ENCODE measurements around the gene MGP. TPM values are rescaled to one million over a fixed set of nuclear protein-coding genes. Genes with fewer than 3 reads are reported as not detected.

Gene MGP
- total and polyA plus RNA-seq, 2 donors (not counting 1 experiment from before 2014, with no cell fraction given) = 0.39 to 0.81 TPM

DNA sequence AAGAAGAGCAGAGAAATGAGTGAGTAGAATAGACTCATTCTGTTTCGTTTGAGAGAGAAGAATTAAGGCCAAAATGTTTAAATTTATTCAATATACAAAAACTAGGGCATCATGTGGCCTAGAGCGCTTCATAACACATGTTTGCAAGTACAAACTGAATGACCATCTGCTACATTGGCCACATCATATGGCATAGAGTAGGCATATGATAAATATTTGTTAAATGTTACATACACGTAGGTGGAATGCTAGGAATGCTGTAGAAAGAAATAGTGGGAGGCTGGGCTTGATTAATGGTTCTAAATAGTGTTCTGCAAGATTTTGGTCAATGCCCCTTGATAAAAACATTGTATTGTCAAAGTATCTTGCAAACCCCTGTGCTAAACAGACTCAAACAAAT lies 10.8 kb downstream of the MGP start:
- intact Hi-C loops (cut with micrococcal nuclease) = no loop called here
- CTCF ChIA-PET = interaction anchor here (1.5 kb wide), 1 partner anchor 19 kb away, joined by 3 read pairs; no protein-coding TSS in a partner anchor
- peaks cover 3% of the 10 kb centered on the region for H3K27me3 Mint-ChIP-seq

DNA sequence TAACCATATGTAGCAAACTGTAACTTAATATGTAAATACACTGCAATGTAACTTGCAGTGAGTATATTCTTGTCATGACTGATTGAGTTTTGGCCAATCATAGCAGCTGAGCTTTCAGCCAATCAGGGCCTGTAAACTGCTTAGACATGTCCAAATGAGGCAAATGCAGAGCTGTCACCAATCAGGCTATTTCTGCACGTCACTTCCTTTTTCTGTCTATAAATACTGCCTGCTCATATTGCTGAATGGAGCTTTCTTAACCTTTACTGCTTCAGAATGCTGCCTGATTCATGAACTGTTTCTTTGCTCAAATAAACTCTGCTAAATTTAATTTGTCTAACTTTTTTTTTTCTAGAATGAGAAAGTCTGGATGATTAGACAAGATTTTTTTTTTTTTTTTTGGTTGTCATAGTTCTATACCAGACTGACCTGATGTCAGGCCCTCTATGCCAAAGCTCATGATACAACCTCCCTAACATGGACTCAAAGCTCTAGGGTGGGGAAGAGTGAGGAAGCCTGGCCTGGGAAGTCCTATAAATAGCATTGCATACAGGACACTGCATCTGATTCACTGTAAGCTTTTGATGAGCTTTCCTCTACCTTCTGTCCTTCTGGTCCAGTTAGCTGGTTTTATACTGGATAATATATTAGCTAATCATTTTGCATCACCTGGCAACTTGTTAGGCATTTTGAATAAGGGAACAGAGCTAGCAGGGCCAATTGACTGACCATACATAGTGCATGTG lies 12.0 kb downstream of the MGP start:
- no peak overlapping the region for H3K27ac ChIP-seq (ENCODE audit: low read length in 2 of 2)
- no peak for ATAC-seq (ENCODE audit: low read depth)

More for the DNA sequence above, 10.8 kb downstream of the MGP start:
- TF ChIP-seq EZH2 (IDR thresholded peaks at IDR 0.05; ENCODE audit: borderline replicate concordance, insufficient read depth, low read depth, low read length, poor library complexity, severe bottlenecking) = no peak
- TF ChIP-seq, protein P1, sequence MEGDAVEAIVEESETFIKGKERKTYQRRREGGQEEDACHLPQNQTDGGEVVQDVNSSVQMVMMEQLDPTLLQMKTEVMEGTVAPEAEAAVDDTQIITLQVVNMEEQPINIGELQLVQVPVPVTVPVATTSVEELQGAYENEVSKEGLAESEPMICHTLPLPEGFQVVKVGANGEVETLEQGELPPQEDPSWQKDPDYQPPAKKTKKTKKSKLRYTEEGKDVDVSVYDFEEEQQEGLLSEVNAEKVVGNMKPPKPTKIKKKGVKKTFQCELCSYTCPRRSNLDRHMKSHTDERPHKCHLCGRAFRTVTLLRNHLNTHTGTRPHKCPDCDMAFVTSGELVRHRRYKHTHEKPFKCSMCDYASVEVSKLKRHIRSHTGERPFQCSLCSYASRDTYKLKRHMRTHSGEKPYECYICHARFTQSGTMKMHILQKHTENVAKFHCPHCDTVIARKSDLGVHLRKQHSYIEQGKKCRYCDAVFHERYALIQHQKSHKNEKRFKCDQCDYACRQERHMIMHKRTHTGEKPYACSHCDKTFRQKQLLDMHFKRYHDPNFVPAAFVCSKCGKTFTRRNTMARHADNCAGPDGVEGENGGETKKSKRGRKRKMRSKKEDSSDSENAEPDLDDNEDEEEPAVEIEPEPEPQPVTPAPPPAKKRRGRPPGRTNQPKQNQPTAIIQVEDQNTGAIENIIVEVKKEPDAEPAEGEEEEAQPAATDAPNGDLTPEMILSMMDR (IDR thresholded peaks at IDR 0.05) = no peak
- peaks cover 0 to 4% of the 10 kb centered on the region in 2 donors for H3K4me1 ChIP-seq (ENCODE audit: control insufficient read depth in 2 of 2, insufficient read depth in 2 of 2, low read length in 2 of 2)
- no peak overlapping the region for H2AFZ ChIP-seq (ENCODE audit: insufficient read depth, low read depth, low read length, poor library complexity, severe bottlenecking)
- DNase-seq (no peak), ATAC-seq (ENCODE audit: low read depth) (no peak)
- H3K4me2 ChIP-seq (replicated peaks; ENCODE audit: low read depth, low read length, poor library complexity, severe bottlenecking) = no peak overlapping the region
- no peaks in the 10 kb centered on the region for H3K36me3 ChIP-seq (replicated peaks in 1 of 2; ENCODE audit: control extremely low read depth in 1 of 2, control insufficient read depth in 1 of 2, extremely low read depth in 1 of 2, insufficient read depth in 2 of 2, low read length in 1 of 2)
- no peak overlapping the region for H3K4me3 ChIP-seq (ENCODE audit: control extremely low read depth in 1 of 5, extremely low read depth in 1 of 5, insufficient read depth in 1 of 5, low read depth in 2 of 5, low read length in 4 of 5)
- Mint-ChIP-seq H3K4me3 (no peak overlapping the region), H3K27ac (no peak overlapping the region), H3K9me3 (ENCODE audit: insufficient read depth) (no peaks in the 10 kb centered on the region), H3K4me1 (peaks cover 4% of the 10 kb centered on the region)
- no peak overlapping the region for H3K9ac ChIP-seq (ENCODE audit: low read length)
- H3K27ac ChIP-seq (ENCODE audit: low read length in 2 of 2) = no peak overlapping the region
- 100% methylated on average over 1 of the region's 3 CpGs for WGBS (ENCODE audit: insufficient coverage)
- POLR2A ChIA-PET = no interaction called here
- H3K9me3 ChIP-seq (ENCODE audit: control extremely low read depth in 1 of 3, control insufficient read depth in 2 of 3, insufficient read depth in 1 of 3, low read length in 2 of 3) = no peaks in the 10 kb centered on the region
- no peaks in the 10 kb centered on the region for H4K20me1 ChIP-seq (ENCODE audit: control insufficient read depth, insufficient read depth, low read length, poor library complexity, severe bottlenecking)
- H3K27me3 ChIP-seq (replicated peaks in 1 of 4; ENCODE audit: control extremely low read depth in 1 of 4, control insufficient read depth in 3 of 4, insufficient read depth in 4 of 4, low read length in 3 of 4) = no peaks in the 10 kb centered on the region
- H3K79me2 ChIP-seq (ENCODE audit: control insufficient read depth, insufficient read depth, low read length) = no peaks in the 10 kb centered on the region

More for the DNA sequence above, 12.0 kb downstream of the MGP start:
- intact Hi-C loops (cut with micrococcal nuclease) = no loop called here
- Histone ChIP-seq H3K79me2 (ENCODE audit: control insufficient read depth, insufficient read depth, low read length) (no peaks in the 10 kb centered on the region), H3K36me3 (replicated peaks in 1 of 2; ENCODE audit: control extremely low read depth in 1 of 2, control insufficient read depth in 1 of 2, extremely low read depth in 1 of 2, insufficient read depth in 2 of 2, low read length in 1 of 2) (no peaks in the 10 kb centered on the region), H3K4me1 (ENCODE audit: control insufficient read depth in 2 of 2, insufficient read depth in 2 of 2, low read length in 2 of 2) (peaks cover 0 to 4% of the 10 kb centered on the region in 2 donors), H3K9me3 (ENCODE audit: control extremely low read depth in 1 of 3, control insufficient read depth in 2 of 3, insufficient read depth in 1 of 3, low read length in 2 of 3) (peaks cover 0 to 5% (median 0%) of the 10 kb centered on the region in 3 donors), H3K27me3 (replicated peaks in 1 of 4; ENCODE audit: control extremely low read depth in 1 of 4, control insufficient read depth in 3 of 4, insufficient read depth in 4 of 4, low read length in 3 of 4) (peaks cover 0 to 11% (median under 1%) of the 10 kb centered on the region in 4 experiments), H3K4me3 (ENCODE audit: control extremely low read depth in 1 of 5, extremely low read depth in 1 of 5, insufficient read depth in 1 of 5, low read depth in 2 of 5, low read length in 4 of 5) (no peak overlapping the region), H3K9ac (ENCODE audit: low read length) (no peak overlapping the region), H3K4me2 (replicated peaks; ENCODE audit: low read depth, low read length, poor library complexity, severe bottlenecking) (no peak overlapping the region), H4K20me1 (ENCODE audit: control insufficient read depth, insufficient read depth, low read length, poor library complexity, severe bottlenecking) (no peaks in the 10 kb centered on the region), H2AFZ (ENCODE audit: insufficient read depth, low read depth, low read length, poor library complexity, severe bottlenecking) (no peak overlapping the region)
- CTCF ChIA-PET = interaction anchor here (0.7 to 1.5 kb wide), 4 partner anchors 11 to 48 kb away, joined by 3 to 4 read pairs (median 3); no protein-coding TSS in a partner anchor
- Mint-ChIP-seq H3K27me3 (peaks cover 4% of the 10 kb centered on the region), H3K4me3 (no peak overlapping the region), H3K27ac (no peak overlapping the region), H3K4me1 (peaks cover 2% of the 10 kb centered on the region), H3K9me3 (ENCODE audit: insufficient read depth) (no peaks in the 10 kb centered on the region)
- TF ChIP-seq, protein P1 (IDR thresholded peaks at IDR 0.05) = no peak
- TF ChIP-seq EZH2 (IDR thresholded peaks at IDR 0.05; ENCODE audit: borderline replicate concordance, insufficient read depth, low read depth, low read length, poor library complexity, severe bottlenecking) = no peak
- POLR2A ChIA-PET = no interaction called here
- no peak for DNase-seq
- WGBS (ENCODE audit: insufficient coverage) = 8% methylated on average over 1 of the region's 1 CpG

All from B cell (primary cell).